K562 (cell line): Measurements from ENCODE around the gene MINDY3. TPM values are rescaled to one million over a fixed set of nuclear protein-coding genes. Genes with fewer than 3 reads are reported as not detected.

Source experiments
- CREB1 ChIP-seq, 2 experiments: sonication (generic) in 1 of 2; formaldehyde crosslinking in 1 of 2; IDR thresholded peaks; 2 replicates each; pipeline versions ENCODE4 v1.6.1 to v1.8.0; 2012 to 2022; ENCODE audit warnings: inconsistent platforms in 1 of 2, mild to moderate bottlenecking in 1 of 2, missing genetic modification reagents in 1 of 2, moderate library complexity in 1 of 2
- ELF1 ChIP-seq: fragments of 200-800 bp; sonication (Bioruptor generic); IDR thresholded peaks from 2 replicates; pipeline ENCODE4 v1.6.1; 2016; ENCODE audit warnings: missing genetic modification characterization, missing compliant biosample characterization
- ETV5 ChIP-seq: sonication (generic); formaldehyde crosslinking; IDR thresholded peaks from 2 replicates; pipeline ENCODE4 v1.4.0; 2020; ENCODE audit warnings: low read depth, mild to moderate bottlenecking, missing genetic modification reagents
- FOXJ2 ChIP-seq: fragments of 200-800 bp; sonication (Bioruptor generic); IDR thresholded peaks from 2 replicates; pipeline ENCODE4 v1.6.1; 2016; ENCODE audit warnings: missing genetic modification characterization, missing compliant biosample characterization
- GABPA ChIP-seq: fragments of 200-800 bp; sonication (Bioruptor generic); conservative IDR thresholded peaks from 2 replicates; pipeline ENCODE4 v1.6.1; 2016; ENCODE audit warnings: low read depth, missing genetic modification characterization, missing compliant biosample characterization
- HLTF ChIP-seq: fragments of 450-650 bp; IDR thresholded peaks from 2 replicates; pipeline ENCODE4 v1.6.1; 2016
- MEIS2 ChIP-seq: fragments of 450-650 bp; IDR thresholded peaks from 2 replicates; pipeline ENCODE4 v1.6.1; 2014; ENCODE audit warnings: mild to moderate bottlenecking; ENCODE audit not compliant: partially characterized antibody
- MYNN ChIP-seq, 2 experiments: sonication (generic); formaldehyde crosslinking in 1 of 2; IDR thresholded peaks; 2 replicates each; pipeline versions ENCODE4 v1.5.0 to v1.6.1; 2016 to 2020; ENCODE audit warnings: antibody characterized with exemption in 1 of 2, missing genetic modification reagents in 1 of 2
- NFRKB ChIP-seq: fragments of 450-650 bp; IDR thresholded peaks from 2 replicates; pipeline ENCODE4 v1.6.1; 2016; ENCODE audit warnings: low read depth
- PHF8 ChIP-seq: fragments of 200-600 bp; sonication (generic); IDR thresholded peaks from 2 replicates; pipeline ENCODE4 v1.6.1; 2012; ENCODE audit warnings: mixed run types, mild to moderate bottlenecking, inconsistent platforms, low read length, moderate library complexity, borderline replicate concordance
- PHTF2 ChIP-seq: fragments of 250-450 bp; sonication (Bioruptor Pico); IDR thresholded peaks from 2 replicates; pipeline ENCODE4 v1.5.0; 2021; ENCODE audit warnings: mild to moderate bottlenecking
- SMAD4 ChIP-seq: fragments of 250-450 bp; sonication (Bioruptor Pico); conservative IDR thresholded peaks from 2 replicates; pipeline ENCODE4 v1.8.0; 2021; ENCODE audit warnings: inconsistent platforms, mild to moderate bottlenecking, moderate library complexity
- SP2 ChIP-seq: IDR thresholded peaks from 2 replicates; pipeline ENCODE4 v1.6.1; 2011; ENCODE audit warnings: mild to moderate bottlenecking, low read depth, low read length, moderate library complexity; ENCODE audit not compliant: poor library complexity, severe bottlenecking; ENCODE audit errors: extremely low read depth
- ZNF133 ChIP-seq: fragments of 250-450 bp; sonication (Bioruptor Pico); IDR thresholded peaks from 2 replicates; pipeline ENCODE4 v1.4.0; 2020; ENCODE audit warnings: mild to moderate bottlenecking
- ZZZ3 ChIP-seq: fragments of 450-650 bp; IDR thresholded peaks from 2 replicates; pipeline ENCODE4 v1.6.1; 2016; ENCODE audit warnings: antibody characterized with exemption, mild to moderate bottlenecking, moderate library complexity
- polyA plus RNA-seq, 8 experiments: library from polyadenylated mRNA; depleted of rRNA in 4 of 8; stranded (reverse) in 5 of 8; unstranded in 3 of 8; fragments of >200 nt; fragmentation: Nextera tagmentation in 2 of 8; fragmentation: Illumina TruSeq in 1 of 8; extraction: Ambion mirVana in 2 of 8; extraction: Trizol in 1 of 8; gene quantifications; 2 replicates each; pipeline versions ENCODE4 v1.2.1 to v1.2.3, GENCODE V29; 2011 to 2014; ENCODE audit warnings: inconsistent platforms in 1 of 8, missing spikeins in 1 of 8
- total RNA-seq, 7 experiments: library from RNA; depleted of rRNA in 6 of 7; stranded (reverse); fragments of >200 nt in 6 of 7; fragmentation: Illumina TruSeq in 2 of 7; extraction: Trizol in 2 of 7; gene quantifications; 2 replicates each; pipeline versions ENCODE4 v1.2.1 to v1.2.3, GENCODE V29; 2011 to 2021; ENCODE audit warnings: low replicate concordance in 1 of 7
- TF ChIP-seq, protein P1 (sequence below), 2 experiments: IDR thresholded peaks in 1 of 2; conservative IDR thresholded peaks in 1 of 2; 2 replicates each; pipeline ENCODE4 v1.6.1; 2016; ENCODE audit warnings: low read depth in 2 of 2, mild to moderate bottlenecking in 1 of 2, missing compliant biosample characterization in 1 of 2, missing genetic modification characterization in 1 of 2, moderate library complexity in 1 of 2
- TF ChIP-seq, protein P2 (sequence below), 2 experiments: fragments of 450-650 bp in 1 of 2; sonication (generic) in 1 of 2; formaldehyde crosslinking; conservative IDR thresholded peaks; 2 replicates each; pipeline versions ENCODE4 v1.4.0 to v1.8.1; 2020 to 2022; ENCODE audit warnings: mild to moderate bottlenecking in 1 of 2, missing genetic modification reagents in 1 of 2
- TF ChIP-seq, protein P3 (sequence below), 3 experiments: fragments of 200-800 bp in 1 of 3; sonication (Bioruptor generic) in 1 of 3; sonication (generic) in 1 of 3; formaldehyde crosslinking in 1 of 3; IDR thresholded peaks; 2 replicates each; pipeline versions ENCODE4 v1.6.1 to v1.8.0; 2016 to 2022; ENCODE audit warnings: mild to moderate bottlenecking in 2 of 3, missing compliant biosample characterization in 2 of 3, missing genetic modification characterization in 2 of 3, missing genetic modification reagents in 1 of 3
- TF ChIP-seq, protein P4 (sequence below): sonication (generic); formaldehyde crosslinking; IDR thresholded peaks from 2 replicates; pipeline ENCODE4 v1.9.0; 2022; ENCODE audit warnings: mild to moderate bottlenecking, missing genetic modification reagents
- TF ChIP-seq, protein P5 (sequence below): fragments of 450-650 bp; IDR thresholded peaks from 2 replicates; pipeline ENCODE4 v1.6.1; 2016; ENCODE audit warnings: borderline replicate concordance

Gene MINDY3
- total and polyA plus RNA-seq, 9 of the 15 experiments (the other 6 are each of a cell fraction or from before 2014, with no cell fraction given), result 14.0 to 35.9 (median 23.6) TPM

DNA sequence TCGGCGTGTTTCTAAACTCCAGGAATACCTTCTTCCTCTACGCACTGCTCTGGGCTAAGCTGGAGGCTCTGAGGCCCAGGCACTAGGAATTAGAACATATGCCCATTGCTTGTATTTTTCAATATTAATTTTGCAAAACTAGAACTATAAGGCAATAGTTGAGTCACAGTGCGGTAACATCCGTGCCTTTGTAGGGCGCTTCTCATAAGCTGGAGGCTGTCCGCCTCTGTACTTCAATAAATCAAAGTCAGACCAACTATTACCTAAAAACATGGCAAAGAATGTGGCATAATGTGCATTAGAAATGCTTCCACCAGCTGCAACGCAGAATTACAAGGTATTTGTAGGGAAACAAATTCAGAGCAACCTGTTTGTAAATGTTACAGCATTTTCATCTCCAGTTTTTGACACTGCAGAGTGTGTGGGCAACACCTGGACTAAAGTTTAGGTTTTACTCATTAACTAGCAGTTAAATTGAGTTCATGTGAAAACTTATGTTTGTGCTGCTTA lies 440 bp upstream of the MINDY3 start (continued):
- TF ChIP-seq ELF1 (tag), result peak; percentile 70; the same call in 1 of the 2 replicates
- TF ChIP-seq, protein P1, sequence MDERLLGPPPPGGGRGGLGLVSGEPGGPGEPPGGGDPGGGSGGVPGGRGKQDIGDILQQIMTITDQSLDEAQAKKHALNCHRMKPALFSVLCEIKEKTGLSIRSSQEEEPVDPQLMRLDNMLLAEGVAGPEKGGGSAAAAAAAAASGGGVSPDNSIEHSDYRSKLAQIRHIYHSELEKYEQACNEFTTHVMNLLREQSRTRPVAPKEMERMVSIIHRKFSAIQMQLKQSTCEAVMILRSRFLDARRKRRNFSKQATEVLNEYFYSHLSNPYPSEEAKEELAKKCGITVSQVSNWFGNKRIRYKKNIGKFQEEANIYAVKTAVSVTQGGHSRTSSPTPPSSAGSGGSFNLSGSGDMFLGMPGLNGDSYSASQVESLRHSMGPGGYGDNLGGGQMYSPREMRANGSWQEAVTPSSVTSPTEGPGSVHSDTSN (CRISPR knock-in tag; IDR thresholded peaks at IDR 0.05; ENCODE audit: low read depth), result no peak
- TF ChIP-seq, protein P1 (tag; conservative IDR thresholded peaks at IDR 0.05; ENCODE audit: low read depth), result peak; percentile 42; the same call in 1 of the 2 replicates
- TF ChIP-seq, protein P2, sequence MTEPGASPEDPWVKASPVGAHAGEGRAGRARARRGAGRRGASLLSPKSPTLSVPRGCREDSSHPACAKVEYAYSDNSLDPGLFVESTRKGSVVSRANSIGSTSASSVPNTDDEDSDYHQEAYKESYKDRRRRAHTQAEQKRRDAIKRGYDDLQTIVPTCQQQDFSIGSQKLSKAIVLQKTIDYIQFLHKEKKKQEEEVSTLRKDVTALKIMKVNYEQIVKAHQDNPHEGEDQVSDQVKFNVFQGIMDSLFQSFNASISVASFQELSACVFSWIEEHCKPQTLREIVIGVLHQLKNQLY (CRISPR knock-in tag; conservative IDR thresholded peaks at IDR 0.05), result no peak
- TF ChIP-seq, protein P3, sequence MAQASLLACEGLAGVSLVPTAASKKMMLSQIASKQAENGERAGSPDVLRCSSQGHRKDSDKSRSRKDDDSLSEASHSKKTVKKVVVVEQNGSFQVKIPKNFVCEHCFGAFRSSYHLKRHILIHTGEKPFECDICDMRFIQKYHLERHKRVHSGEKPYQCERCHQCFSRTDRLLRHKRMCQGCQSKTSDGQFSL (CRISPR knock-in tag; IDR thresholded peaks at IDR 0.05), result no peak
- TF ChIP-seq, protein P3 (tag; IDR thresholded peaks at IDR 0.05), result no peak
- TF ChIP-seq GABPA, result peak; percentile 83
- TF ChIP-seq ZNF133 (CRISPR knock-in tag), result no peak
- TF ChIP-seq, protein P4, sequence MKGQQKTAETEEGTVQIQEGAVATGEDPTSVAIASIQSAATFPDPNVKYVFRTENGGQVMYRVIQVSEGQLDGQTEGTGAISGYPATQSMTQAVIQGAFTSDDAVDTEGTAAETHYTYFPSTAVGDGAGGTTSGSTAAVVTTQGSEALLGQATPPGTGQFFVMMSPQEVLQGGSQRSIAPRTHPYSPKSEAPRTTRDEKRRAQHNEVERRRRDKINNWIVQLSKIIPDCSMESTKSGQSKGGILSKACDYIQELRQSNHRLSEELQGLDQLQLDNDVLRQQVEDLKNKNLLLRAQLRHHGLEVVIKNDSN (CRISPR knock-in tag), result no peak
- TF ChIP-seq MYNN (IDR thresholded peaks at IDR 0.05), result no peak
- TF ChIP-seq MYNN (CRISPR knock-in tag; IDR thresholded peaks at IDR 0.05), result no peak
- no peak for TF ChIP-seq SP2
- TF ChIP-seq MEIS2, result peak; percentile 65
- no peak for TF ChIP-seq FOXJ2
- TF ChIP-seq ETV5 (CRISPR knock-in tag), result peak; percentile 7; the same call in 1 of the 2 replicates
- no peak for TF ChIP-seq ZZZ3
- 0 out of 2 replicates have a peak, but pooled peaks have one; percentile 30 for TF ChIP-seq NFRKB
- TF ChIP-seq PHTF2, result no peak
- no peak for TF ChIP-seq HLTF
- TF ChIP-seq PHF8, result peak; percentile 76; the same call in 1 of the 2 replicates
- TF ChIP-seq CREB1 (IDR thresholded peaks at IDR 0.05), result no peak
- no peak for TF ChIP-seq CREB1 (CRISPR knock-in tag; IDR thresholded peaks at IDR 0.05)
- TF ChIP-seq, protein P5, sequence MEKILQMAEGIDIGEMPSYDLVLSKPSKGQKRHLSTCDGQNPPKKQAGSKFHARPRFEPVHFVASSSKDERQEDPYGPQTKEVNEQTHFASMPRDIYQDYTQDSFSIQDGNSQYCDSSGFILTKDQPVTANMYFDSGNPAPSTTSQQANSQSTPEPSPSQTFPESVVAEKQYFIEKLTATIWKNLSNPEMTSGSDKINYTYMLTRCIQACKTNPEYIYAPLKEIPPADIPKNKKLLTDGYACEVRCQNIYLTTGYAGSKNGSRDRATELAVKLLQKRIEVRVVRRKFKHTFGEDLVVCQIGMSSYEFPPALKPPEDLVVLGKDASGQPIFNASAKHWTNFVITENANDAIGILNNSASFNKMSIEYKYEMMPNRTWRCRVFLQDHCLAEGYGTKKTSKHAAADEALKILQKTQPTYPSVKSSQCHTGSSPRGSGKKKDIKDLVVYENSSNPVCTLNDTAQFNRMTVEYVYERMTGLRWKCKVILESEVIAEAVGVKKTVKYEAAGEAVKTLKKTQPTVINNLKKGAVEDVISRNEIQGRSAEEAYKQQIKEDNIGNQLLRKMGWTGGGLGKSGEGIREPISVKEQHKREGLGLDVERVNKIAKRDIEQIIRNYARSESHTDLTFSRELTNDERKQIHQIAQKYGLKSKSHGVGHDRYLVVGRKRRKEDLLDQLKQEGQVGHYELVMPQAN, result no peak
- no peak for TF ChIP-seq SMAD4 (CRISPR knock-in tag)
